Suprapubic skin (tissue), 3 donors: Measurements from ENCODE around the gene SESN3.

ENCODE experiments used
- EP300 ChIP-seq: sonication (generic); formaldehyde crosslinking; IDR thresholded peaks from one replicate; pipeline ENCODE4 v1.6.1; 2017; ENCODE audit warnings: antibody characterized with exemption
- POLR2A ChIP-seq, 2 donors: fragments of 450-650 bp; IDR thresholded peaks; one replicate each; pipeline ENCODE4 v1.6.1; 2017; ENCODE audit warnings: antibody characterized with exemption in 2 of 2, mild to moderate bottlenecking in 2 of 2, moderate library complexity in 2 of 2
- TF ChIP-seq, protein P1 (sequence below), 2 donors: fragments of 200-600 bp in 1 of 2; fragments of 450-650 bp in 1 of 2; sonication (generic) in 1 of 2; IDR thresholded peaks; one replicate each; pipeline ENCODE4 v1.5.1; 2016 to 2019; ENCODE audit warnings: antibody characterized with exemption in 2 of 2, mild to moderate bottlenecking in 1 of 2, moderate library complexity in 1 of 2

DNA sequence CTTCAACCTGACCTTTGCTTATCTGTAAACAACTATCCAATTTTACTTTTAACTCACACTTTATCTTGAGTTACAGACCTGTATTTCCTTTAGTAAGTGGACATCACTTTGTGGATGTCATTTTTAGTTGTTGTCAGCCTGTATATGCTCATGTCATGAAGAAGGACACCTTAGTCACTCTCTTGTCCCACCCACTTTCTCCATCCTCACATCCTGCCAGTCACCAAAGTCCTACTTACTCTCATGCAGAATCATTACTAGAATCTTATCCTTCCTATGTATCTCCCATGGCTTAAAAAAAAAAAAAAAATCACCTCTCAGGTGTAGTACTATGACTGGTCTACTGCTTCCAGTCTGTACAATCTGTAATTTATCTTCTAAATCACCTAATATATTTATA, 43.3 kb downstream of the SESN3 start:
- TF ChIP-seq, protein P1, sequence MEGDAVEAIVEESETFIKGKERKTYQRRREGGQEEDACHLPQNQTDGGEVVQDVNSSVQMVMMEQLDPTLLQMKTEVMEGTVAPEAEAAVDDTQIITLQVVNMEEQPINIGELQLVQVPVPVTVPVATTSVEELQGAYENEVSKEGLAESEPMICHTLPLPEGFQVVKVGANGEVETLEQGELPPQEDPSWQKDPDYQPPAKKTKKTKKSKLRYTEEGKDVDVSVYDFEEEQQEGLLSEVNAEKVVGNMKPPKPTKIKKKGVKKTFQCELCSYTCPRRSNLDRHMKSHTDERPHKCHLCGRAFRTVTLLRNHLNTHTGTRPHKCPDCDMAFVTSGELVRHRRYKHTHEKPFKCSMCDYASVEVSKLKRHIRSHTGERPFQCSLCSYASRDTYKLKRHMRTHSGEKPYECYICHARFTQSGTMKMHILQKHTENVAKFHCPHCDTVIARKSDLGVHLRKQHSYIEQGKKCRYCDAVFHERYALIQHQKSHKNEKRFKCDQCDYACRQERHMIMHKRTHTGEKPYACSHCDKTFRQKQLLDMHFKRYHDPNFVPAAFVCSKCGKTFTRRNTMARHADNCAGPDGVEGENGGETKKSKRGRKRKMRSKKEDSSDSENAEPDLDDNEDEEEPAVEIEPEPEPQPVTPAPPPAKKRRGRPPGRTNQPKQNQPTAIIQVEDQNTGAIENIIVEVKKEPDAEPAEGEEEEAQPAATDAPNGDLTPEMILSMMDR (IDR thresholded peaks at IDR 0.05): no peak
- TF ChIP-seq POLR2A (IDR thresholded peaks at IDR 0.05): no peak
- TF ChIP-seq EP300: no peak
